ENCODE results near the gene DNAH6. TPM values are rescaled to one million over a fixed set of nuclear protein-coding genes. Genes with fewer than 3 reads are reported as not detected.

The DNAH6 gene
- total and polyA plus RNA-seq, 9 of the 15 experiments (the other 6 are each of a cell fraction or from before 2014, with no cell fraction given): 0.01 to 0.04 (median 0.01) TPM; not detected in 5

GRCh38 chr2:84865181-84865783 is 349.0 kb downstream of the DNAH6 start (continued):
- TF ChIP-seq CTCF (IDR thresholded peaks at IDR 0.05 in 2 of 3, conservative IDR thresholded peaks at IDR 0.05 in 1 of 3; ENCODE audit: insufficient read depth in 2 of 3, low read depth in 1 of 3, low read length in 3 of 3): peak; percentile 29 to 64 (median 54); a peak in 5 of 6 replicates
- peak; percentile 68 to 76 for TF ChIP-seq RAD21 (CRISPR knock-in tag; conservative IDR thresholded peaks at IDR 0.05 in 1 of 2, IDR thresholded peaks at IDR 0.05 in 1 of 2)
- TF ChIP-seq SMC3 (conservative IDR thresholded peaks at IDR 0.05; ENCODE audit: insufficient read depth, low read depth, low read length): 0 out of 2 replicates have a peak, but pooled peaks have one; percentile 7

- Histone ChIP-seq H3K4me3 (no peak overlapping the region), H2AFZ (ENCODE audit: low read depth, low read length) (no peak overlapping the region), H3K27ac (ENCODE audit: extremely low read depth, low read depth, low read length) (no peak overlapping the region), H4K20me1 (replicated peaks; ENCODE audit: control insufficient read depth, insufficient read depth, low read length) (no peaks in the 10 kb centered on the region; the same call in 1 of the 2 replicates), H3K27me3 (ENCODE audit: control insufficient read depth in 2 of 2, insufficient read depth in 2 of 2, low read length in 2 of 2) (peaks cover 14 to 35% of the 10 kb centered on the region in 2 experiments), H3K9me3 (replicated peaks; ENCODE audit: control insufficient read depth, insufficient read depth, low read depth, low read length) (no peaks in the 10 kb centered on the region), H3K4me1 (replicated peaks in 1 of 2; ENCODE audit: control insufficient read depth in 2 of 2, insufficient read depth in 2 of 2, low read length in 2 of 2) (no peaks in the 10 kb centered on the region), H3K4me2 (ENCODE audit: insufficient read depth, low read length) (no peak overlapping the region), H3K79me2 (ENCODE audit: control insufficient read depth, insufficient read depth, low read length) (no peaks in the 10 kb centered on the region), H3K36me3 (ENCODE audit: control insufficient read depth, insufficient read depth, low read length) (no peaks in the 10 kb centered on the region), H3K9me1 (ENCODE audit: control insufficient read depth, insufficient read depth, low read length) (no peaks in the 10 kb centered on the region), H3K9ac (ENCODE audit: insufficient read depth in 1 of 2, low read depth in 2 of 2, low read length in 2 of 2) (no peak overlapping the region)
- ATAC-seq (no peak), DNase-seq (ENCODE audit: extremely low read depth in 1 of 4, low spot score in 3 of 4) (no peak), FAIRE-seq (no peak)
- in situ Hi-C loops (cut with MboI): loop anchor here (5.0 kb wide), 1 partner anchor 369 kb away; no protein-coding TSS in a partner anchor
- ChIA-PET POLR2A (no interaction called here), CTCF (ENCODE audit: low intra/inter-chr PET ratio) (interaction anchor here (1.5 kb wide), 1 partner anchor 371 kb away, joined by 3 read pairs; no protein-coding TSS in a partner anchor)
- no TSS peak for BruUV-seq (replicated peaks)
- intact Hi-C loops (cut with micrococcal nuclease): no loop called here
- 0% methylated on average over 3 of the region's 3 CpGs for WGBS (ENCODE audit: insufficient coverage, low coverage, missing lambda C conversion rate)
- no peak for TF ChIP-seq SMARCA5 (IDR thresholded peaks at IDR 0.05)
- no peak for TF ChIP-seq MAFG (tag; conservative IDR thresholded peaks at IDR 0.05)
- no peak for TF ChIP-seq RBM15 (IDR thresholded peaks at IDR 0.05; ENCODE audit: insufficient read depth, low read length)
- no peak for TF ChIP-seq BDP1 (IDR thresholded peaks at IDR 0.05; ENCODE audit: insufficient read depth, insufficient read length)
- TF ChIP-seq ETS1 (conservative IDR thresholded peaks at IDR 0.05; ENCODE audit: control insufficient read depth, low read depth, low read length): no peak
- TF ChIP-seq CREBBP (IDR thresholded peaks at IDR 0.05; ENCODE audit: low read depth, low read length): no peak
- TF ChIP-seq NCOA2 (IDR thresholded peaks at IDR 0.05; ENCODE audit: partially characterized antibody in 2 of 2): no peak
- TF ChIP-seq TEAD1 (CRISPR knock-in tag; IDR thresholded peaks at IDR 0.05): no peak
- TF ChIP-seq ILF3 (IDR thresholded peaks at IDR 0.05; ENCODE audit: borderline replicate concordance): no peak
These were observed 349.8 kb downstream of the DNAH6 start for GRCh38 chr2:84866122-84866521.
